ENCODE data around the gene ENAH. TPM values are rescaled to one million over a fixed set of nuclear protein-coding genes. Genes with fewer than 3 reads are reported as not detected.

ENAH gene
- total RNA-seq, 4 donors from 2014 or later, result 158 to 295 (median 225) TPM

- WGBS, 2 donors (ENCODE audit: low coverage in 1 of 2), result 77 to 84% methylated on average over 5 of the region's 5 CpGs
- H3K4me1 ChIP-seq, result peaks cover 0 to 79% (median 15%) of the 10 kb centered on the region in 3 donors
- H3K4me3 ChIP-seq, result no peak overlapping the region
- H3K9me3 ChIP-seq, result no peaks in the 10 kb centered on the region
- ATAC-seq, result no peak
- H3K27me3 ChIP-seq, result no peaks in the 10 kb centered on the region
- no peaks in the 10 kb centered on the region for H3K36me3 ChIP-seq
- no peak overlapping the region for H3K27ac ChIP-seq
- TF ChIP-seq POLR2A (IDR thresholded peaks at IDR 0.05) (no peak), CTCF (IDR thresholded peaks at IDR 0.05) (no peak), POLR2AphosphoS5 (IDR thresholded peaks at IDR 0.05) (no peak), EP300 (IDR thresholded peaks at IDR 0.05) (no peak)
Measured at GRCh38 chr1:225593414-225593813, 59.5 kb downstream of the ENAH start.

- no peak overlapping the region for H3K27ac ChIP-seq
- H3K36me3 ChIP-seq, result no peaks in the 10 kb centered on the region
- no peaks in the 10 kb centered on the region for H3K27me3 ChIP-seq
- no peak for ATAC-seq
- H3K4me3 ChIP-seq, result no peak overlapping the region
- WGBS, 2 donors (ENCODE audit: low coverage in 1 of 2), result 66 to 78% methylated on average over 3 of the region's 3 CpGs
- H3K9me3 ChIP-seq, result no peaks in the 10 kb centered on the region
- peaks cover 0 to 71% (median 15%) of the 10 kb centered on the region in 3 donors for H3K4me1 ChIP-seq
- TF ChIP-seq POLR2AphosphoS5 (IDR thresholded peaks at IDR 0.05) (no peak), EP300 (IDR thresholded peaks at IDR 0.05) (no peak)
Measured at GRCh38 chr1:225592362-225593025, 60.4 kb downstream of the ENAH start.

- TF ChIP-seq EP300 (IDR thresholded peaks at IDR 0.05) (no peak), POLR2AphosphoS5 (IDR thresholded peaks at IDR 0.05) (no peak), POLR2A (IDR thresholded peaks at IDR 0.05) (no peak), CTCF (IDR thresholded peaks at IDR 0.05) (no peak)
- Histone ChIP-seq H3K27ac (no peak overlapping the region), H3K27me3 (no peaks in the 10 kb centered on the region), H3K9me3 (no peaks in the 10 kb centered on the region), H3K4me3 (no peak overlapping the region), H3K4me1 (peaks cover 0 to 25% (median 5%) of the 10 kb centered on the region in 3 donors), H3K36me3 (no peaks in the 10 kb centered on the region)
- no peak for ATAC-seq
- WGBS, 2 donors (ENCODE audit: low coverage in 1 of 2), result 100% methylated on average over 1 of the region's 1 CpG
Measured at GRCh38 chr1:225587310-225587709, 65.6 kb downstream of the ENAH start.

- Histone ChIP-seq H3K9me3 (no peaks in the 10 kb centered on the region), H3K27me3 (no peaks in the 10 kb centered on the region), H3K27ac (peak overlapping the region in 1 of 4 donors; percentile 1), H3K4me1 (peaks cover 0 to 59% (median 15%) of the 10 kb centered on the region in 3 donors), H3K4me3 (no peak overlapping the region), H3K36me3 (no peaks in the 10 kb centered on the region)
- no peak for ATAC-seq
- WGBS, 2 donors (ENCODE audit: low coverage in 1 of 2), result 5 to 8% methylated on average over 3 of the region's 3 CpGs
- no peak for TF ChIP-seq CTCF (IDR thresholded peaks at IDR 0.05)
- TF ChIP-seq POLR2A (IDR thresholded peaks at IDR 0.05), result no peak
- no peak for TF ChIP-seq EP300 (IDR thresholded peaks at IDR 0.05)
- TF ChIP-seq POLR2AphosphoS5 (IDR thresholded peaks at IDR 0.05), result no peak
Measured at GRCh38 chr1:225581186-225581585, 71.7 kb downstream of the ENAH start.

- Histone ChIP-seq H3K36me3 (no peaks in the 10 kb centered on the region), H3K4me3 (no peak overlapping the region), H3K27me3 (no peaks in the 10 kb centered on the region), H3K4me1 (peaks cover 0 to 59% (median 15%) of the 10 kb centered on the region in 3 donors), H3K9me3 (no peaks in the 10 kb centered on the region), H3K27ac (peak overlapping the region in 2 of 4 donors; percentile 1 to 57)
- 16 to 31% methylated on average over 9 to 16 of the region's 17 CpGs for WGBS, 2 donors (ENCODE audit: low coverage in 1 of 2)
- no peak for ATAC-seq
- TF ChIP-seq CTCF (IDR thresholded peaks at IDR 0.05) (no peak), POLR2A (IDR thresholded peaks at IDR 0.05) (no peak), EP300 (IDR thresholded peaks at IDR 0.05) (no peak), POLR2AphosphoS5 (IDR thresholded peaks at IDR 0.05) (no peak)
Measured at GRCh38 chr1:225580238-225581099, 72.5 kb downstream of the ENAH start.

All from gastroesophageal sphincter (tissue), 4 donors.